Transverse colon (tissue), 4 donors: ENCODE measurements around the gene NPPB.

Experiments
- CTCF ChIP-seq, 5 experiments: fragments of 200-600 bp in 3 of 5; fragments of 450-650 bp in 2 of 5; sonication (generic) in 3 of 5; IDR thresholded peaks; 1 replicate in 2 of 5; 2 replicates in 3 of 5; pipeline ENCODE4 v1.5.1; 2016 to 2017; ENCODE audit warnings: antibody characterized with exemption in 5 of 5, inconsistent platforms in 3 of 5, mild to moderate bottlenecking in 2 of 5, moderate library complexity in 1 of 5
- POLR2A ChIP-seq: fragments of 450-650 bp; IDR thresholded peaks from one replicate; pipeline ENCODE4 v1.6.1; 2016; ENCODE audit warnings: antibody characterized with exemption, mild to moderate bottlenecking, moderate library complexity
- POLR2AphosphoS5 ChIP-seq, 3 donors: sonication (generic); formaldehyde crosslinking; IDR thresholded peaks; one replicate each; pipeline ENCODE4 v1.6.1; 2016; ENCODE audit warnings: antibody characterized with exemption in 3 of 3

- no peak for TF ChIP-seq CTCF (IDR thresholded peaks at IDR 0.05)
- no peak for TF ChIP-seq POLR2A
- TF ChIP-seq POLR2AphosphoS5 (IDR thresholded peaks at IDR 0.05): no peak
Measured at GRCh38 chr1:11891433-11892186, 32.9 kb upstream of the NPPB start.
